ENCODE results near the gene PDE6C.

DNA sequence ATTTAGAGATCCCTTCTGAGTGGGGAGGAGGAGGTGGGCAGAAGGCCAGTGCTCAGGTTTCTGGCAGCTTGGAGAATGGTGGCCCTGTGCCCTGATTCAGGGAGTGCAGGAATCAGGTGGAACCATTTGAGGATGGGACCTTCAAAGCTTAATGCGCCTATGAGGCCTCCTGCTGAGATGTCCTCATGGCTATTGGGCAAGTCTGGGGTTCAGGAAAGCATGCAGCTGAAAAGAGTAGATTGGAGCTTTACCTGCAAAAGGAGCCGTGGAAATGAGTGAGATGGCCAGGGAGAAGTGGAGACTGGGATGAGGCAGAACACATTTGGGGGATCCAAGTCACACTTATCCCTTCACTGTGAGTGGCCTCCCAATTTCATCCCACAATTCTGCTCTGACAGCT is 39.7 kb upstream of the PDE6C start:
- TF ChIP-seq, protein P1, sequence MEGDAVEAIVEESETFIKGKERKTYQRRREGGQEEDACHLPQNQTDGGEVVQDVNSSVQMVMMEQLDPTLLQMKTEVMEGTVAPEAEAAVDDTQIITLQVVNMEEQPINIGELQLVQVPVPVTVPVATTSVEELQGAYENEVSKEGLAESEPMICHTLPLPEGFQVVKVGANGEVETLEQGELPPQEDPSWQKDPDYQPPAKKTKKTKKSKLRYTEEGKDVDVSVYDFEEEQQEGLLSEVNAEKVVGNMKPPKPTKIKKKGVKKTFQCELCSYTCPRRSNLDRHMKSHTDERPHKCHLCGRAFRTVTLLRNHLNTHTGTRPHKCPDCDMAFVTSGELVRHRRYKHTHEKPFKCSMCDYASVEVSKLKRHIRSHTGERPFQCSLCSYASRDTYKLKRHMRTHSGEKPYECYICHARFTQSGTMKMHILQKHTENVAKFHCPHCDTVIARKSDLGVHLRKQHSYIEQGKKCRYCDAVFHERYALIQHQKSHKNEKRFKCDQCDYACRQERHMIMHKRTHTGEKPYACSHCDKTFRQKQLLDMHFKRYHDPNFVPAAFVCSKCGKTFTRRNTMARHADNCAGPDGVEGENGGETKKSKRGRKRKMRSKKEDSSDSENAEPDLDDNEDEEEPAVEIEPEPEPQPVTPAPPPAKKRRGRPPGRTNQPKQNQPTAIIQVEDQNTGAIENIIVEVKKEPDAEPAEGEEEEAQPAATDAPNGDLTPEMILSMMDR (optimal IDR thresholded peaks at IDR 0.05 in 1 of 3, IDR thresholded peaks at IDR 0.05 in 1 of 3, conservative IDR thresholded peaks at IDR 0.05 in 1 of 3; ENCODE audit: extremely low read depth in 1 of 3, insufficient read depth in 2 of 3, low read length in 3 of 3): no peak
- no peak for TF ChIP-seq EZH2 (IDR thresholded peaks at IDR 0.05; ENCODE audit: low read length)
